HG03066 (cell line): ENCODE results near the gene ZNF568.

Experiments used
- ATAC-seq: cut with Tn5 transposase; IDR thresholded peaks from one replicate; pipeline ENCODE4 v1.9.1; 2021; ENCODE audit warnings: low read depth; ENCODE audit not compliant: unreplicated experiment

ZNF568 gene

DNA sequence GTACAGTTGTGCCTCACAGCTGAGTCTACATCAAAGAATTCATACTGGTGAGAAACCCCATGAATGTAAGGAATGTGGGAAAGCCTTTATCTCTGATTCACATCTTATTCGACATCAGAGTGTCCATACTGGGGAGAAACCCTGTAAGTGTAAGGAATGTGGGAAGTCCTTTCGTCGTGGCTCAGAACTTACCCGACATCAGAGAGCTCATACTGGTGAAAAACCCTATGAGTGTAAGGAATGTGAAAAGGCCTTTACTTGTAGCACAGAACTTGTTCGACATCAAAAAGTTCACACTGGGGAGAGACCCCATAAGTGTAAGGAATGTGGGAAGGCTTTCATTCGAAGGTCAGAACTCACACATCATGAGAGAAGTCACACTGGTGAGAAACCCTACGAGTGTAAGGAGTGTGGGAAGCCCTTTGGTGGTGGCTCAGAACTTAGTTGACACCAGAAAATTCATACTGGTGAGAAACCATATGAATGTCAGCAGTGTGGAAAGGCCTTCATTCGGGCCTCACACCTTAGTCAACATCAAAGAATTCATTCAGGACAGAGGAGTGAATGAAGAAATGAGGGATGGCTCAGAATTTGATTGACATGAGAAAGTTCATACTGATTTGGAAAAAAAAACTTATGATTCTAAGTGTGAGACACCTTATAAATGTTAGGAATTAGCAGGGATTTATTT, 81.2 kb downstream of the ZNF568 start:
- no peak for ATAC-seq

DNA sequence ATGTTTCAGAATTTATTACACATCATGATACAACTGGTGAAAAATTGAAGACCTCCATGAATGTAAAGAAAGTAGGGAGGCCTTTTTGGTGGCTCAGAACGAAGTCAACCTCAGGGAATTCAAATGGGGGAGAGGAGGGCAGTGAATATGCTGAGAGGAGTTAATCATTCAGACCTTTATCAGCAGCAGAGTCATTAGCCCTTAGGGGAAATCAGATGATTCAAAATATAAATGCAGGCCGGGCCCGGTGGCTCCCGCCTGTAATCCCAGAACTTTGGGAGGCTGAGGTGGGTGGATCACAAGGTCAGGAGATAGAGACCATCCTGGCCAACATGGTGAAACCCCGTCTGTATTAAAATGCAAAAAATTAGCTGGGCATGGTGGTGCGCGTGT, 81.7 kb downstream of the ZNF568 start:
- ATAC-seq = no peak

DNA sequence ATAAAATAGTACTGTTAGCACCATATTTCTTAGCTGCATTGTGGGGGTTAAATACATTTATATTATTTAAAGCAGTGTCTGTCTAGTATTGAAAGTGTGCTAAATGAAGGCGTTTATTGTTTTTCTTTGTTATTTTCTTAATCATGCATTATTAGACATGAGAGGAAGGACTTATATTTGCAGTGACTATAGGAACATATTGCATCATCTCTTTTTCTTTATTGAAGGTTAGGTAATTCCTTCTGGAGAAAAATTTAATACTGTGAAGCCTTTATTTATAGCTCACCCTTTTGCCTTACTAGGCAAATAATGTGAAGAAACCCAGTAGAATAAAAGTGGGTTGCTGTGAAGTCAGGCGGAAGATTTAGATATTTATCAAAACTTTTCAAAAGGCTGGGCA, 83.2 kb downstream of the ZNF568 start:
- ATAC-seq = no peak

DNA sequence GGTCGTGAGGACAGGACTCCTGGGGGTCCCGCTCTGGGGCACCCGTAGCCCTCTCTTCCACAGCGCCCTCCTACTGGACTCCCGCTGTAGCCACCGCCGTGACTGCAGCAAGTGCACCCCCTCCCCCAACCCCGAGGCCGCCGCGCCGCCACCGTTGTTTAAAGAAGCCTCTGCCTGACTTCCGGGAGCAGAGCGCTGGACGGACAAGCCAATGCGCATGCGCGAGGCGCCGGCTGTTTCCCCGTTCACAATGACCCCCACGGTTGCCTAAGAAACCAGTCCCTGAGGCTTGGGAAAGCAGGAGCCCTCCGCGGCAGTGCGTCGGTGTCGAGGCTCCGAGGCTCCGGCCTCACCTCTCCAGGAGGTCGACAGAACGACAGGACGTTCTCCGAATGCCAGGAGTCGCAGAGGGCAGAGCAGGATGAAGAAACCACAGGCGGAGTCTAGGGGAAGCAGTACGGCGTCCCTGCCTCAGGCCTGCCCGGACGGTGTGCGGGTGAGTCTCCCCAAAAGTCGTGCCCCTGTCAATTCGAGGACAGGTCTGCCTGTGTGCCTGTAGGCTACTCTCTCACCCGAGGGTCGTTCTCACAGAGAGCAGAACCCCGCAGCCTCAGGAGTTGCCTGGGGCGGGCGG, 91.6 kb downstream of the ZNF568 start:
- no peak for ATAC-seq

DNA sequence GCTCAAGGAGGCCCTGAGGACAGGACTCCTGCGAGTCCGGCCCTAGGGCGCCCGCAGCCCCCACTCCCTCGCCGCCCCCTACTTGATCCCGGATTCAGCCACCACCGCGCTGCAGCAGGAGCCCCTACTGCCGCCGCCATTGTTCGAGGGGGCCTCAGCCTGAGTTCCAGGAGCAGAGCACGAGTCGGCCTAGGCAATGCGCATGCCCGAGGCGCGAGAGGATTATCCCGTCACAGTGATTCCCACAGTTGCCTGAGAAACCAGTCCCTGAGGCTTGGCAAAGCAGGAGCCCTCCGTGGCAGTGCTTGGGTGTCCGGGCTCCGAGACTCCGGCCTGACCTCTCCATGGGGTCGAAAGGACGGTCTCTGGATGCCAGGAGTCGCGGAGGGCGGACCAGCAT, 93.7 kb downstream of the ZNF568 start:
- ATAC-seq = no peak

DNA sequence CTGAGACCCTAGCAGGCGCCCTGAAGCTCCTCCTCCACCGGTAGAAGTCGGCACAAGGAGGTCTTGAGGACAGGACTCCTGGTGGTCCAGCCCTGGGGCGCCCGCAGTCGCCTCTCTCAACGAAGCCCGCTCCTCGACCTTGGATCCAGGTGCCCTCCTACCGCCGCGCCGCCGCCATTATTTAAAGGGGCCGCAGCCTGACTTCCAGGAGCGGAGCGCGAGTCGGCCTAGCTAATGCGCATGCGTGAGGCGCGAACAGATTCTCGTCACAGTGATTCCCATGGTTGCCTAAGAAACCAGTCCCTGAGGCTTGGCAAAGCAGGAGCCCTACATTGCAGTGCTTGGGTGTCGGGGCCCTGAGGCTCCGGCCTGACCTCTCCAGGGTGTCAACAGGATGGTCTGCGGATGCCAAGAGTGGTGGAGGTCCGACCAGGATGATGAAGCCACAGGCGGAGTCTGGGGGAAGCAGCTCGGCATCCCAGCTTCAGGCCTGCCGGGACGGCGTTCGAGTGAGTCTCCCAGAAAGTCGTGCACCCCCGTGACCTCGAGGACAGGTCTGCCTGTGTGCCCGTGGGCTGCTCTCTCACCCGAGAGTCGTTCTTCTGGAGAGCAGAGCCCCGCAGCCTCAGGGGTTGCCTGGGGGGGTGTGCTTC, 96.1 kb downstream of the ZNF568 start:
- no peak for ATAC-seq

DNA sequence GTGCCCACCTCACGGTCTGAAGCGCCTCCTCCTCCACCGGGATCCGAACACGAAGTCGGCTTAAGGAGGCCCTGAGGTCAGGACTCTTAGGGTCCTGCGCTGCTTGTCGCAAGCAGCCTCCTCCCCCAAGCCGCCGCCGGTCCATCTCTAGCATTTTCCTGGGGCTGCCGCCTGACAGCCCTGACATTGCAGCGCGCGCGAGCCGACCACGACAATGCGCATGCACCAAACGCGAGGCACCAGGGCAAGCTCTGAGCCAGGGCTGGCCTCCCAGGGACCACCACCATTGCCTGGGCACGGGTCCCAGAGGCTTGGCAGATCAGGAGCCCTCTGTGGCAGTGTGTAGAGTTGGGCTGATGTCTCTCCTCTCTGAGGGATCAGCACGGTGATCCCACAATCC, 98.3 kb downstream of the ZNF568 start:
- no peak for ATAC-seq

DNA sequence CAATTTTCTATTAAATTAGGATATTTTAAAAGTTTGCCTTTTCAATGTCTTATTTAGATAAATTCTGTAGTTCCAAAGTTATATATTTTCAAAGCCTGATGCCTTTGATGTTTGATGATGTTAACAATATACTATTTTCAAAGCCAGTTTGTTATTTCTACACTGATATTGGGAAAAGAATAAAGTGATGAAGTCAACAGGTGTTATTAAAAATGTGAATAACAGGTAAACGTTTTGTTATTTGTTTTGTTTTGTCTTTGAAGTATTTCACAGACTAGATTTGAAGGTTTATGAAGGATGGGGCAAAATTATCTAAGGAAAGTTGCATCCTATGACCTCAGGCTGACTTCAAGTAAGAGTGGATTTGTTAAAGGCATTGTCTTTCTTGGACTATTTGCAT, 129.0 kb downstream of the ZNF568 start:
- no peak for ATAC-seq
